ENCODE results near the gene CA6.
"Not testable (repeated sequence)": the region's sequence is repeated elsewhere in the genome, so short reads cannot be mapped to it uniquely, and the experiment has no call there.

Gene CA6

GRCh38 chr1:8965121-8965820 lies 19.6 kb downstream of the CA6 start:
- Histone ChIP-seq H3K79me2 (ENCODE audit: insufficient read depth, low read length) (no peaks in the 10 kb centered on the region), H3K27me3 (ENCODE audit: insufficient read depth, low read length, poor library complexity) (no peaks in the 10 kb centered on the region), H2AFZ (ENCODE audit: low read depth, low read length) (no peak overlapping the region), H3K9ac (ENCODE audit: low read depth, low read length) (no peak overlapping the region), H3K36me3 (ENCODE audit: insufficient read depth, low read length) (no peaks in the 10 kb centered on the region), H3K27ac (ENCODE audit: low read length) (no peak overlapping the region), H3K9me3 (ENCODE audit: insufficient read depth, low read length, severe bottlenecking) (no peaks in the 10 kb centered on the region), H4K20me1 (ENCODE audit: insufficient read depth, low read length) (no peaks in the 10 kb centered on the region), H3K4me3 (ENCODE audit: low read depth in 1 of 2, low read length in 2 of 2) (no peak overlapping the region), H3K4me2 (ENCODE audit: insufficient read depth, low read length) (no peak overlapping the region), H3K4me1 (ENCODE audit: insufficient read depth, low read length) (no peaks in the 10 kb centered on the region)
- DNase-seq (no peak), ATAC-seq (ENCODE audit: insufficient read depth, low read depth) (no peak)
- no peak for TF ChIP-seq CTCF (IDR thresholded peaks at IDR 0.05; ENCODE audit: borderline replicate concordance, extremely low read depth, low read length, poor library complexity, severe bottlenecking)

GRCh38 chr1:8966606-8967005 lies 20.9 kb downstream of the CA6 start:
- ATAC-seq (ENCODE audit: insufficient read depth, low read depth) (no peak), DNase-seq (no peak)
- peaks cover 10% of the 10 kb centered on the region for H3K4me1 ChIP-seq (ENCODE audit: insufficient read depth, low read length)
- H3K4me3 ChIP-seq (ENCODE audit: low read depth in 1 of 2, low read length in 2 of 2): no peak overlapping the region
- H3K36me3 ChIP-seq (ENCODE audit: insufficient read depth, low read length): no peaks in the 10 kb centered on the region
- TF ChIP-seq EZH2 (IDR thresholded peaks at IDR 0.05; ENCODE audit: borderline replicate concordance, low read depth, low read length, severe bottlenecking) (no peak), CTCF (IDR thresholded peaks at IDR 0.05; ENCODE audit: borderline replicate concordance, extremely low read depth, low read length, poor library complexity, severe bottlenecking) (no peak)
- no peak overlapping the region for H3K9ac ChIP-seq (ENCODE audit: low read depth, low read length)
- no peaks in the 10 kb centered on the region for H4K20me1 ChIP-seq (ENCODE audit: insufficient read depth, low read length)
- H3K79me2 ChIP-seq (ENCODE audit: insufficient read depth, low read length): no peaks in the 10 kb centered on the region
- no peaks in the 10 kb centered on the region for H3K9me3 ChIP-seq (ENCODE audit: insufficient read depth, low read length, severe bottlenecking)
- no peaks in the 10 kb centered on the region for H3K27me3 ChIP-seq (ENCODE audit: insufficient read depth, low read length, poor library complexity)
- H3K4me2 ChIP-seq (ENCODE audit: insufficient read depth, low read length): no peak overlapping the region
- no peak overlapping the region for H3K27ac ChIP-seq (ENCODE audit: low read length)
- no peak overlapping the region for H2AFZ ChIP-seq (ENCODE audit: low read depth, low read length)

- H3K4me1 ChIP-seq (ENCODE audit: insufficient read depth, low read length): peaks cover 15% of the 10 kb centered on the region
- H3K36me3 ChIP-seq (ENCODE audit: insufficient read depth, low read length); H2AFZ ChIP-seq (ENCODE audit: low read depth, low read length); DNase-seq; ATAC-seq (ENCODE audit: insufficient read depth, low read depth); H3K9ac ChIP-seq (ENCODE audit: low read depth, low read length); H3K4me3 ChIP-seq (ENCODE audit: low read depth in 1 of 2, low read length in 2 of 2); H3K27me3 ChIP-seq (ENCODE audit: insufficient read depth, low read length, poor library complexity); H4K20me1 ChIP-seq (ENCODE audit: insufficient read depth, low read length); H3K27ac ChIP-seq (ENCODE audit: low read length); H3K4me2 ChIP-seq (ENCODE audit: insufficient read depth, low read length); H3K79me2 ChIP-seq (ENCODE audit: insufficient read depth, low read length); H3K9me3 ChIP-seq (ENCODE audit: insufficient read depth, low read length, severe bottlenecking): not testable (repeated sequence)
Observed at GRCh38 chr1:8968902-8969301, 23.2 kb downstream of the CA6 start.

GRCh38 chr1:8969937-8970336 lies 24.3 kb downstream of the CA6 start:
- no peak for TF ChIP-seq EZH2 (IDR thresholded peaks at IDR 0.05; ENCODE audit: borderline replicate concordance, low read depth, low read length, severe bottlenecking)
- TF ChIP-seq CTCF (IDR thresholded peaks at IDR 0.05; ENCODE audit: borderline replicate concordance, extremely low read depth, low read length, poor library complexity, severe bottlenecking): no peak
- peaks cover 15% of the 10 kb centered on the region for H3K4me1 ChIP-seq (ENCODE audit: insufficient read depth, low read length)
- ATAC-seq (ENCODE audit: insufficient read depth, low read depth) (no peak), DNase-seq (no peak)
- no peaks in the 10 kb centered on the region for H3K79me2 ChIP-seq (ENCODE audit: insufficient read depth, low read length)
- no peaks in the 10 kb centered on the region for H4K20me1 ChIP-seq (ENCODE audit: insufficient read depth, low read length)
- no peak overlapping the region for H3K4me2 ChIP-seq (ENCODE audit: insufficient read depth, low read length)
- no peaks in the 10 kb centered on the region for H3K27me3 ChIP-seq (ENCODE audit: insufficient read depth, low read length, poor library complexity)
- no peak overlapping the region for H3K4me3 ChIP-seq (ENCODE audit: low read depth in 1 of 2, low read length in 2 of 2)
- H3K9ac ChIP-seq (ENCODE audit: low read depth, low read length): no peak overlapping the region
- no peaks in the 10 kb centered on the region for H3K36me3 ChIP-seq (ENCODE audit: insufficient read depth, low read length)
- H3K27ac ChIP-seq (ENCODE audit: low read length): no peak overlapping the region
- no peaks in the 10 kb centered on the region for H3K9me3 ChIP-seq (ENCODE audit: insufficient read depth, low read length, severe bottlenecking)
- no peak overlapping the region for H2AFZ ChIP-seq (ENCODE audit: low read depth, low read length)

Data from DND-41 (cell line).